HEK293T (cell line): ENCODE results near the gene CTPS1.
A peak's percentile ranks its signal among the peaks of the same experiment; 100 is the strongest.

Source experiments
- CTCF ChIA-PET: fragments of 350-600 bp; formaldehyde crosslinking; extraction: SDS; loops from one replicate; lab custom pipeline; 2021; ENCODE audit warnings: antibody characterized with exemption, inconsistent platforms; lab: Yijun Ruan, JAX
- POLR2A ChIA-PET: fragments of 350-600 bp; formaldehyde crosslinking; extraction: SDS; loops from one replicate; lab custom pipeline; 2020; ENCODE audit warnings: antibody characterized with exemption, inconsistent platforms; lab: Yijun Ruan, JAX
- DNase-seq: peaks from one replicate; pipeline ENCODE4 v3.0.0; 2012; ENCODE audit warnings: mixed read lengths; ENCODE audit errors: extremely low spot score
- ARNT ChIP-seq: fragments of 450-650 bp; IDR thresholded peaks from 2 replicates; pipeline ENCODE4 v1.6.1; 2017; ENCODE audit warnings: mild to moderate bottlenecking
- BHLHE40 ChIP-seq: fragments of 450-650 bp; IDR thresholded peaks from 2 replicates; pipeline ENCODE4 v1.6.1; 2016; ENCODE audit warnings: mild to moderate bottlenecking, moderate library complexity, borderline replicate concordance
- CTBP1 ChIP-seq: fragments of 450-650 bp; IDR thresholded peaks from 2 replicates; pipeline ENCODE4 v1.6.1; 2016; ENCODE audit warnings: borderline replicate concordance
- ELF4 ChIP-seq: fragments of 450-650 bp; IDR thresholded peaks from 2 replicates; pipeline ENCODE4 v1.6.1; 2017; ENCODE audit warnings: antibody characterized with exemption
- FOXA1 ChIP-seq: fragments of 450-650 bp; IDR thresholded peaks from 2 replicates; pipeline ENCODE4 v1.6.1; 2016; ENCODE audit warnings: mild to moderate bottlenecking
- FOXK2 ChIP-seq: fragments of 450-650 bp; IDR thresholded peaks from 2 replicates; pipeline ENCODE4 v1.6.1; 2016; ENCODE audit warnings: mild to moderate bottlenecking
- FOXM1 ChIP-seq: fragments of 450-650 bp; IDR thresholded peaks from 2 replicates; pipeline ENCODE4 v1.6.1; 2017; ENCODE audit warnings: mild to moderate bottlenecking, borderline replicate concordance
- HDGF ChIP-seq: fragments of 450-650 bp; IDR thresholded peaks from 2 replicates; pipeline ENCODE4 v1.6.1; 2017; ENCODE audit warnings: antibody characterized with exemption, borderline replicate concordance
- L3MBTL2 ChIP-seq: fragments of 450-650 bp; conservative IDR thresholded peaks from 2 replicates; pipeline ENCODE4 v1.6.1; 2016; ENCODE audit warnings: mild to moderate bottlenecking
- LEF1 ChIP-seq: fragments of 450-650 bp; IDR thresholded peaks from 2 replicates; pipeline ENCODE4 v1.6.1; 2017; ENCODE audit warnings: mild to moderate bottlenecking, borderline replicate concordance
- NFRKB ChIP-seq: fragments of 450-650 bp; IDR thresholded peaks from 2 replicates; pipeline ENCODE4 v1.6.1; 2016; ENCODE audit warnings: mild to moderate bottlenecking, moderate library complexity
- SP1 ChIP-seq: fragments of 450-650 bp; IDR thresholded peaks from 2 replicates; pipeline ENCODE4 v1.6.1; 2017
- SUZ12 ChIP-seq: fragments of 450-650 bp; IDR thresholded peaks from 2 replicates; pipeline ENCODE4 v1.6.1; 2016; ENCODE audit warnings: mild to moderate bottlenecking
- TARDBP ChIP-seq: fragments of 450-650 bp; IDR thresholded peaks from 2 replicates; pipeline ENCODE4 v1.6.1; 2016
- ZNF384 ChIP-seq: fragments of 450-650 bp; IDR thresholded peaks from 2 replicates; pipeline ENCODE4 v1.6.1; 2016
- TF ChIP-seq, protein P1 (sequence below): fragments of 450-650 bp; IDR thresholded peaks from 2 replicates; pipeline ENCODE4 v1.6.1; 2016

The CTPS1 gene

DNA sequence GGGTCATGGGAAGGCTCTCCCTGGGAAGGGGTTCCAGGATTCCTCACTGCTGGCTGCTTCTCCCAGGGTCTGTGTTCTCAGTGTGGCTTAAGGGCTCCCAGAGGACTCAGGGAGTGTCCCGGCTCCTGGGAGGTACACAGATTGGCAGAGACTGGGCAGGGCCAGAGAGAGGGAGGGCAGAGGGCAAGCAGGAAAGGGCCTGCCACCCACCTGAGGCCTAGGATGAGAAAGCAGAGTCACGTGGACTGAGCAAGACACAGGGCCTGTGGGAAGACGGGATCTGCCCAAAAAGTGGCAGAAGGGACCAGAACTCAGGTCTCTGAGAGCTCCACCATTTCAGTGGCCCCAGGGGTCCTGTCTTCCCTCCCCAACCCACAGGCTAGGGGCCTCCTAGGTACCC lies 41.2 kb downstream of the CTPS1 start:
- CTCF ChIA-PET, result no interaction called here
- POLR2A ChIA-PET, result interaction anchor here (2.8 kb wide), 1 partner anchor 41 kb away, joined by 10 read pairs; the partner anchor contains the start of gene CTPS1
- TF ChIP-seq FOXA1 (no peak), SP1 (no peak), L3MBTL2 (no peak), ARNT (no peak)
- TF ChIP-seq, protein P1, sequence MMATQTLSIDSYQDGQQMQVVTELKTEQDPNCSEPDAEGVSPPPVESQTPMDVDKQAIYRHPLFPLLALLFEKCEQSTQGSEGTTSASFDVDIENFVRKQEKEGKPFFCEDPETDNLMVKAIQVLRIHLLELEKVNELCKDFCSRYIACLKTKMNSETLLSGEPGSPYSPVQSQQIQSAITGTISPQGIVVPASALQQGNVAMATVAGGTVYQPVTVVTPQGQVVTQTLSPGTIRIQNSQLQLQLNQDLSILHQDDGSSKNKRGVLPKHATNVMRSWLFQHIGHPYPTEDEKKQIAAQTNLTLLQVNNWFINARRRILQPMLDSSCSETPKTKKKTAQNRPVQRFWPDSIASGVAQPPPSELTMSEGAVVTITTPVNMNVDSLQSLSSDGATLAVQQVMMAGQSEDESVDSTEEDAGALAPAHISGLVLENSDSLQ, result no peak
- no peak for DNase-seq

DNA sequence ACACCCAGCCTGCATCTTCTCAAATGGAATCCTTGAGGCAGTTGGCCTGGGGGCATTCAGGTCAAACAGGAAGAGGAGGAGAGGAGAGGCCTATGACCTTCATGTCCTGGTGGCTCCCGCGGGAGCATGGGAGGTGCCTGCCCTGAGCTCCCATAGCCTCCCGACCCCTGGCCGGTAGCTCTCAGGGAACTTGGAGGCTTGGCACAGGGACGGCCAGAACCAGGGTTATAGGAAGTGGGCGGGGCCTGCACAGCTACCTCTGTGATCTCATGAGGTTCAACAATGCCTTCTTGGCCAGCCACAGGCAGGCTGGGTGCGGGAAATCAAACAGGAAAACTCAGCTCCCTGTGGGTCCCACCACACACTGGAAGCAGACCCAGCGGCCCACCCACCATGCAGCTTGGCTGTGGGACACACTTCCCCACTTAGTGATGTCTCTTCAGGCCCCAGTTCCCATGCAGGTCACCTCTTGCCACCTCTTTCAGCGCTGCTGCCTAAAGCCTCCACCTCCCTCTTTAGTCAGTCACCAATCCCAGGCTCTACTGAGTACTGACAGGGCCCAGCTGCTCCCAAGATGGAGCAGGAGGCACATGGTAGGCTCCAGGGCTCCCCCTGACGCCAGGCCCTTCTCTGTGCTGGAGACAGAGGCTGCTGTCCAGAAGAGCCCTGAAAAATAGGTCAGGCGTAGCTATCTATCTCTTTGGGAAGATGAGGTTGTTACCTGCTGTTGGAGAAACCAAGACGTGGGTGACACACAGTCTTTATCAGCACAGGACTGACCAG lies 42.2 kb downstream of the CTPS1 start, which contains the start of gene SLFNL1:
Gene SLFNL1, minus strand, starts transcription at position 200 of the 783 bp plus-strand sequence. CDS start 1,065 bp downstream, outside the sequence.
- TF ChIP-seq, protein P1, result no peak
- TF ChIP-seq SUZ12 (no peak), FOXK2 (no peak), NFRKB (no peak)
- CTCF ChIA-PET, result interaction anchor here (0.6 kb wide), 1 partner anchor 476 kb away, joined by 3 read pairs; no protein-coding TSS in a partner anchor
- no peak for DNase-seq
- POLR2A ChIA-PET, result interaction anchor here (1.4 to 2.8 kb wide), 2 partner anchors 17 to 42 kb away, joined by 4 to 10 read pairs; partner anchors contain the start of gene CTPS1

DNA sequence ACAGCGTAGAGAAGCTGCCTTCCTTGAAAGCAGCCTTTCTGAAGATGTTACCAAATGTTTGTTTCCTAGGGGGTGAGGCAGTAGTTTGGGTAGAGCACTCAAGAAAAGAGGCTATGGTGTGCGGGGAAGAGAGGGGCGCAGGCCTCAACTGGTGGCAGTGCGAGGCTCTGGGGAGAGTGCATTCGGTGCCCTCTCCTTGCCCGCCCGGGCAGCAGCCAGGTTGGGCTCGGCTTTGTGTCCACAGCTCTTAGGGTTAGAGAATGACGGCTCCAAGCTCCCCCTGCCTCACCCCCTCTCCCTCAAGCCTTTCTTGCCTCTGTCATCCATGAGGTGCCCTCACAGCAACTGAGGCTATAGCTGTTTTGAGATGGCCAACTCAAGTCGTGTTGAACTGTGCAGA lies 42.9 kb downstream of the CTPS1 start:
- no peak for DNase-seq
- ChIA-PET POLR2A (interaction anchor here (1.4 kb wide), 1 partner anchor 18 kb away, joined by 4 read pairs; no protein-coding TSS in a partner anchor), CTCF (interaction anchor here (1.0 kb wide), 1 partner anchor 10 kb away, joined by 4 read pairs; no protein-coding TSS in a partner anchor)
- TF ChIP-seq, protein P1, result no peak
- no peak for TF ChIP-seq SUZ12
- no peak for TF ChIP-seq NFRKB
- no peak for TF ChIP-seq TARDBP
- TF ChIP-seq ARNT, result no peak
- TF ChIP-seq LEF1, result no peak
- TF ChIP-seq BHLHE40, result no peak
- no peak for TF ChIP-seq FOXK2
- TF ChIP-seq HDGF, result no peak
- no peak for TF ChIP-seq FOXA1
- no peak for TF ChIP-seq ELF4
- no peak for TF ChIP-seq SP1
- TF ChIP-seq L3MBTL2, result no peak
- TF ChIP-seq CTBP1, result no peak
- TF ChIP-seq ZNF384, result no peak
- no peak for TF ChIP-seq FOXM1

- POLR2A ChIA-PET, result interaction anchor here (0.9 kb wide), 1 partner anchor 44 kb away, joined by 4 read pairs; the partner anchor contains the start of gene CTPS1
- CTCF ChIA-PET, result interaction anchor here (0.7 to 1.0 kb wide), 2 partner anchors 11 to 73 kb away, joined by 3 to 4 read pairs; no protein-coding TSS in a partner anchor
- TF ChIP-seq L3MBTL2 (no peak), LEF1 (no peak), ELF4 (no peak)
- DNase-seq, result peak; percentile 52
Observed at GRCh38 chr1:41023279-41023990, 43.9 kb downstream of the CTPS1 start.

GRCh38 chr1:41024953-41025352 lies 45.5 kb downstream of the CTPS1 start:
- no peak for DNase-seq
- ChIA-PET CTCF (interaction anchor here (0.6 kb wide), 1 partner anchor 120 kb away, joined by 3 read pairs; no protein-coding TSS in a partner anchor), POLR2A (no interaction called here)
- TF ChIP-seq ELF4, result no peak
- no peak for TF ChIP-seq NFRKB

DNA sequence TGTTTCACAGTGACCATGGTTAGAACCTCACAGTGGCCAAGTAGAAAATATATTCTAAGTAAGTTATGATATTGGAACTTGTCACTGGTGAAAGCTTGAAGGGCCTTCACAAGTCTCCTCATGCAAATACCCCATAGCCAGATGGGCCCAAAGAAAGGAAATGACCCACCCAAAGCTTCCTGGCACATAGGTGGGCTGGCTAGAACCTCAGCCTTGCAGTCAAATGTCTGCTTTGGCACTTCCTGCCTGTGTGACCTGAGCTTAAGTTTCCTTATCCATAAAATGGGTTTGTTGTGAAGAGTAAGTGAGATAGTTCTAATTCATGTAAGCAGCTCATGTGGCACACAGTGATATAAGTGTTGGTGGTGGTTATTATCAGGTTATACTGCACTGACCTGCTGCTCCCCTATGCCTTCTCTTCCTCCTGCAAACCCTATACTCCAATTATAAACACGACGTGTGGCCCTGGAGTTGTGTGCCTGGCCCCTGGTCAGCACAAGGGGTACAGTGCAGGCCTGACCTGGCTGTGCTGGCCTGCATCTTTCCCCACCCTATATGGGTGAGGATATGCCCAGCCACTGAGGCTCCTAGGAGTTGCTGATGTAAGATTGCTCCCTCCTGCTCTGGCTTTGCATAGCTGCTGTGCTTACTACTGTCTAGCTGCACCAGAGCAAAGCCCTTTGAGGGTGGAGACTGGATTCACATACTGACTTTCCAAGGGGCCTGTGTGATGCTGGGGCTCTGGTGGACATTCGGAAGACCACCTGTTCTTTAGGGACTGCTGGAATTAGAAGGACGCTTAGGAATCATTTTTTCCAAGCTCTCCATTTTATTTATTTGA lies 46.7 kb downstream of the CTPS1 start:
- POLR2A ChIA-PET, result no interaction called here

More for the DNA sequence above, 46.7 kb downstream of the CTPS1 start:
- no peak for TF ChIP-seq FOXM1
- no peak for TF ChIP-seq HDGF
- TF ChIP-seq, protein P1, result no peak
- no peak for TF ChIP-seq L3MBTL2
- no peak for TF ChIP-seq LEF1
- TF ChIP-seq BHLHE40, result no peak
- TF ChIP-seq SUZ12, result no peak
- CTCF ChIA-PET, result no interaction called here
- no peak for DNase-seq
